ENCODE measurements around the gene ANKLE2.
"Not testable (repeated sequence)": the region's sequence is repeated elsewhere in the genome, so short reads cannot be mapped to it uniquely, and the experiment has no call there.

ANKLE2 gene

DNA sequence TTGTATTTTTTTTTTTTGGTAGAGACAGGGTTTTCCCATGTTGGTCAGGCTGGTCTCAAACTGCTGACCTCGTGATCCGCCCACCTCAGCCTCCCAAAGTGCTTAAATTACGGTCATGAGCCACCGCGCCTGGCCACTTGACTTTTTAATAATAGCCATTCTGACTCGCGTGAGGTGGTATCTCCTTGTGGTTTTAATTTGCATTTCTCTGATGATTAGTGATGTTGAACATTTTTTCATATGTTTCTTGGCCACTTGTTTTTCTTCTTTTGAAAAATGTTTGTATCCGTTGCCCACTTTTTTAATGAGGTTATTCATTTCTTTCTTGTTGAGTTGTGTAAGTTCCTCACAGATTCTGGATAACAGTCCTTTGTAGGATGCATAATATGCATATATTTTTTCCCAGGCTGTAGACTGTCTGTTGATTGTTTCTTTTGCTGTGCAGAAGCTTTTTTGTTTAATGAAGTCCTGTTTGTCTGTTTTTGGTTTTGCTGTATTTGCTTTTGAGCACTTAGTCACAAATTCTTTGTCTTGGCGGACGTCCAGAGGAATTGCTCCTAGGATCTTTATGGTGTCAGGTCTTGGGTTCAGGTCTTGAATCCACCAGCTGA, 61.3 kb downstream of the ANKLE2 start:
- peak; percentile 58 for FAIRE-seq

GRCh38 chr12:132698341-132698740, 63.3 kb downstream of the ANKLE2 start:
- DNase-seq (ENCODE audit: extremely low spot score, insufficient read length, low read depth) (no peak), FAIRE-seq (no peak)

More for the DNA sequence above, 61.3 kb downstream of the ANKLE2 start:
- DNase-seq (ENCODE audit: extremely low spot score, insufficient read length, low read depth): no peak

GRCh38 chr12:132695431-132695830, 66.2 kb downstream of the ANKLE2 start:
- DNase-seq (ENCODE audit: extremely low spot score, insufficient read length, low read depth): no peak
- no peak for FAIRE-seq

GRCh38 chr12:132694888-132695287, 66.7 kb downstream of the ANKLE2 start:
- DNase-seq (ENCODE audit: extremely low spot score, insufficient read length, low read depth); FAIRE-seq: not testable (repeated sequence)

DNA sequence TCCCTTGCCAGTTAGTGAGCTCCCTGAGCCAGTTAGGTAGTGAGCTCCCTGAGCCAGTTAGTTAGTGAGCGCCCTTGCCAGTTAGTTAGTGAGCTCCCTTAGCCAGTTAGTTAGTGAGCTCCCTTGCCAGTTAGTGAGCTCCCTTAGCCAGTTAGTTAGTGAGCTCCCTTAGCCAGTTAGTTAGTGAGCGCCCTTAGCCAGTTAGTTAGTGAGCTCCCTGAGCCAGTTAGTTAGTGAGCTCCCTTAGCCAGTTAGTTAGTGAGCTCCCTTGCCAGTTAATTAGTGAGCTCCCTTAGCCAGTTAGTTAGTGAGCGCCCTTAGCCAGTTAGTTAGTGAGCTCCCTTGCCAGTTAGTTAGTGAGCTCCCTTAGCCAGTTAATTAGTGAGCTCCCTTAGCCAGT, 69.6 kb downstream of the ANKLE2 start:
- not testable (repeated sequence) for FAIRE-seq

GRCh38 chr12:132690112-132690511, 71.5 kb downstream of the ANKLE2 start:
- FAIRE-seq: no peak

More for the DNA sequence above, 69.6 kb downstream of the ANKLE2 start:
- DNase-seq (ENCODE audit: extremely low spot score, insufficient read length, low read depth): not testable (repeated sequence)

DNA sequence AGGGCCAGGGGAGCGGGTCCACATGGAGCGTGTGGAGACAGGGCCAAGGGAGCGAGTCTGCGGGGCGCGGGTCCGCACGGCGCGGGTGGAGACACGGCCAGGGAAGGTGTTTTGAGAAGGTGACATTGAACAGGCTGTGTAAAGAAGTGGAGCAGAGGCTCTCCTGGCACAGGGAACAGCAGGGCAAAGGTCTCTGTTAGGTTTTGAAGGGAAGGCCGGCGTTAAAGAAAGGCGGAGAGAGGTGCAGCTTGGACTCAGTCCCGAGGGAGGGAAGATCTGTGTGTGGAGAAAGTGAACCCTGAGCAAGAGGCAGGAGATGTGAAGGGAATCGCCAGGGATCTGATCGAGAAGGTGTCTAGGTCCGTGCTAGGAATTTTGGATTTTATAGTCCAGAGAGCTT, 72.4 kb downstream of the ANKLE2 start:
- FAIRE-seq (no peak), DNase-seq (ENCODE audit: extremely low spot score, insufficient read length, low read depth) (no peak)

More at GRCh38 chr12:132690112-132690511, 71.5 kb downstream of the ANKLE2 start:
- DNase-seq (ENCODE audit: extremely low spot score, insufficient read length, low read depth): no peak

- DNase-seq (ENCODE audit: extremely low spot score, insufficient read length, low read depth) (peak; percentile 98), FAIRE-seq (peak; percentile 80)
These were observed 74.1 kb downstream of the ANKLE2 start, which contains the start of the genes POLE and PXMP2 for GRCh38 chr12:132687211-132688164. Gene POLE (minus strand): TSS chr12:132687342. CDS start chr12:132687315, 27 bp downstream. Gene PXMP2 (plus strand): TSS chr12:132687587. CDS start chr12:132687671, 84 bp downstream.

- DNase-seq (ENCODE audit: extremely low spot score, insufficient read length, low read depth) (peak; percentile 17), FAIRE-seq (no peak)
These were observed 74.8 kb downstream of the ANKLE2 start for GRCh38 chr12:132686825-132687210.

- no peak for FAIRE-seq
- DNase-seq (ENCODE audit: extremely low spot score, insufficient read length, low read depth): no peak
These were observed 76.2 kb downstream of the ANKLE2 start for GRCh38 chr12:132685400-132685799.

- DNase-seq (ENCODE audit: extremely low spot score, insufficient read length, low read depth) (no peak), FAIRE-seq (no peak)
These were observed 84.1 kb downstream of the ANKLE2 start for GRCh38 chr12:132677492-132677891.

DNA sequence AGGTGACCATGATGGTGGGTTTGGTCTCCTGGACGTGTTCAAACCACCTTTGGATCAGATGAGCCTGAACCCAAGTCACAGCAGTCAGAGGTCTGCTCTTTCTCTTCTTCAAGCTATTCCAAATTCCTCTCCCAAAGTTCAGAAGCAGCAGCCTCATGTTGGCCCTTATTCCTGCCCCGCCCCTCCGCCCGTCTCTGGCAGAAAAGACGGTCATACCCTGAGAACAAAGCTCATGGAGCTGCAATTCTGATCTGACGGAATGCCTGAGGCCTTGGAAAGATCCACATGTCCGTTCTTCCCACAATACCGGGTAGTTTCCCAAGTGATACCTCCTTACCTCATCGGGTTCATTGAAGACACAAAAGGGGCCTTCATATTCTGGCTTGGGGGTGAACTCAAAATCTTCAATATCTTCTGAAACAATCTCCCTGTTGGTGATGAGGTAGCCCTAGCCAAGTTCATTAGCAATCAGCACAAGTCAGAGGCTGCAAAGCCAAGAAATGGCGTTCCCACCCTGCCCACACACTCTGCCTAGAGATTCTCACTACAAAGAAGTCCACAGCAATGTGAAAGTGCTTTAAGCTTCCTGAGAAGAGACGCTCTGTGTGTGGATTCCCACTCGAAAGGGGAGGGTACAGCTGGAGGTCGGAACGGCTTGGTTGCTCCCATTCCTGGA, 85.7 kb downstream of the ANKLE2 start:
- DNase-seq (ENCODE audit: extremely low spot score, insufficient read length, low read depth) (no peak), FAIRE-seq (no peak)
